ENCODE measurements around the gene MTFMT.
A peak's percentile ranks its signal among the peaks of the same experiment; 100 is the strongest.

DNA sequence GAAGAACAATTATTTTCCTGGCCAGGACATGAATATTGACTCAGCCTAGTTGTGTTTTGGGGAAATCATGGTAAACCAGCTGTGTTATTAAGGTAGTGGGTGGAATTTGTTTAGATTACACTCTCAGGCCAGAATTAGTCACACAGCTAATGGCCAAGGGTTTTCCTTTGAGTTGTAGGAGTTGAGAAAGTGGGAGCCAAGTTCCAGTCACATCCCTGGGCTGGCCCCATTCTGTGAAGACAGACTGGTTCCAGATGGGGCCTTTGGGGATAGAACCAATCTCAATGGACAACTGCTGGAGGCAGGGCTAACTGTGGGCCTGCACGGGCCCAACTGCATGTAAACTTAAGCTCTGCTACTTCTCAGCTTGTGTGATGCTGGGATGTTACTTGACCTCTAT is 39.7 kb upstream of the MTFMT start:
- peak; percentile 73 for TF ChIP-seq POLR2AphosphoS5 (IDR thresholded peaks at IDR 0.05)
- TF ChIP-seq, protein P1, sequence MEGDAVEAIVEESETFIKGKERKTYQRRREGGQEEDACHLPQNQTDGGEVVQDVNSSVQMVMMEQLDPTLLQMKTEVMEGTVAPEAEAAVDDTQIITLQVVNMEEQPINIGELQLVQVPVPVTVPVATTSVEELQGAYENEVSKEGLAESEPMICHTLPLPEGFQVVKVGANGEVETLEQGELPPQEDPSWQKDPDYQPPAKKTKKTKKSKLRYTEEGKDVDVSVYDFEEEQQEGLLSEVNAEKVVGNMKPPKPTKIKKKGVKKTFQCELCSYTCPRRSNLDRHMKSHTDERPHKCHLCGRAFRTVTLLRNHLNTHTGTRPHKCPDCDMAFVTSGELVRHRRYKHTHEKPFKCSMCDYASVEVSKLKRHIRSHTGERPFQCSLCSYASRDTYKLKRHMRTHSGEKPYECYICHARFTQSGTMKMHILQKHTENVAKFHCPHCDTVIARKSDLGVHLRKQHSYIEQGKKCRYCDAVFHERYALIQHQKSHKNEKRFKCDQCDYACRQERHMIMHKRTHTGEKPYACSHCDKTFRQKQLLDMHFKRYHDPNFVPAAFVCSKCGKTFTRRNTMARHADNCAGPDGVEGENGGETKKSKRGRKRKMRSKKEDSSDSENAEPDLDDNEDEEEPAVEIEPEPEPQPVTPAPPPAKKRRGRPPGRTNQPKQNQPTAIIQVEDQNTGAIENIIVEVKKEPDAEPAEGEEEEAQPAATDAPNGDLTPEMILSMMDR (IDR thresholded peaks at IDR 0.05) = no peak
